ENCODE data around the gene DAPK2.
A peak's percentile ranks its signal among the peaks of the same experiment; 100 is the strongest.
"Not testable (repeated sequence)": the region's sequence is repeated elsewhere in the genome, so short reads cannot be mapped to it uniquely, and the experiment has no call there.

Gene DAPK2

GRCh38 chr15:63962947-63963721, 83.2 kb downstream of the DAPK2 start:
- H3K4me3 Mint-ChIP-seq, H3K9me3 Mint-ChIP-seq, H3K27ac Mint-ChIP-seq, DNase-seq, CTCF ChIA-PET, H3K4me1 Mint-ChIP-seq, H3K36me3 Mint-ChIP-seq: not testable (repeated sequence)
- peaks cover 40% of the 10 kb centered on the region for H3K27me3 Mint-ChIP-seq

GRCh38 chr15:63953524-63953923, 92.8 kb downstream of the DAPK2 start:
- H3K4me1 Mint-ChIP-seq, result peaks cover 5% of the 10 kb centered on the region
- no peaks in the 10 kb centered on the region for H3K36me3 Mint-ChIP-seq
- H3K27ac Mint-ChIP-seq, result no peak overlapping the region
- peaks cover 2% of the 10 kb centered on the region for H3K9me3 Mint-ChIP-seq
- CTCF ChIA-PET, result no interaction called here
- H3K27me3 Mint-ChIP-seq, result no peaks in the 10 kb centered on the region
- H3K4me3 Mint-ChIP-seq, result no peak overlapping the region
- no peak for DNase-seq

GRCh38 chr15:63950911-63951481, 95.3 kb downstream of the DAPK2 start:
- Mint-ChIP-seq H3K4me1 (peaks cover 5% of the 10 kb centered on the region), H3K36me3 (no peaks in the 10 kb centered on the region), H3K9me3 (no peaks in the 10 kb centered on the region), H3K27ac (no peak overlapping the region), H3K27me3 (no peaks in the 10 kb centered on the region), H3K4me3 (no peak overlapping the region)
- CTCF ChIA-PET, result no interaction called here
- DNase-seq, result no peak

GRCh38 chr15:63948971-63949370, 97.3 kb downstream of the DAPK2 start:
- peaks cover 10% of the 10 kb centered on the region for H3K4me1 Mint-ChIP-seq
- no peak overlapping the region for H3K27ac Mint-ChIP-seq
- no peaks in the 10 kb centered on the region for H3K27me3 Mint-ChIP-seq
- no peaks in the 10 kb centered on the region for H3K9me3 Mint-ChIP-seq
- CTCF ChIA-PET, result no interaction called here
- peak; percentile 7 for DNase-seq
- H3K36me3 Mint-ChIP-seq, result no peaks in the 10 kb centered on the region
- H3K4me3 Mint-ChIP-seq, result no peak overlapping the region

GRCh38 chr15:63948436-63948835, 97.8 kb downstream of the DAPK2 start:
- Mint-ChIP-seq H3K4me1 (peaks cover 10% of the 10 kb centered on the region), H3K27ac (no peak overlapping the region), H3K36me3 (no peaks in the 10 kb centered on the region), H3K4me3 (no peak overlapping the region), H3K27me3 (no peaks in the 10 kb centered on the region), H3K9me3 (no peaks in the 10 kb centered on the region)
- DNase-seq, result peak; percentile 14
- CTCF ChIA-PET, result interaction anchor here (5.2 kb wide), 1 partner anchor 97 kb away, joined by 56 read pairs; the partner anchor contains the start of gene DAPK2

- no peak overlapping the region for H3K4me3 Mint-ChIP-seq
- H3K9me3 Mint-ChIP-seq, result no peaks in the 10 kb centered on the region
- H3K4me1 Mint-ChIP-seq, result peaks cover 8% of the 10 kb centered on the region
- peak; percentile 12 for DNase-seq
- no peaks in the 10 kb centered on the region for H3K27me3 Mint-ChIP-seq
- H3K36me3 Mint-ChIP-seq, result no peaks in the 10 kb centered on the region
- CTCF ChIA-PET, result interaction anchor here (0.6 to 5.2 kb wide), 5 partner anchors 22 to 379 kb away, joined by 3 to 56 read pairs (median 4); partner anchors contain the start of gene DAPK2
- H3K27ac Mint-ChIP-seq, result no peak overlapping the region
These were observed 99.1 kb downstream of the DAPK2 start for GRCh38 chr15:63947228-63947627.

- Mint-ChIP-seq H3K4me1 (peaks cover 5% of the 10 kb centered on the region), H3K9me3 (no peaks in the 10 kb centered on the region), H3K36me3 (no peaks in the 10 kb centered on the region)
These were observed 99.7 kb downstream of the DAPK2 start for GRCh38 chr15:63946524-63947065.

GRCh38 chr15:63945838-63946298, 100.4 kb downstream of the DAPK2 start:
- no peak overlapping the region for H3K4me3 Mint-ChIP-seq

More at GRCh38 chr15:63946524-63947065, 99.7 kb downstream of the DAPK2 start:
- H3K27ac Mint-ChIP-seq, result no peak overlapping the region
- CTCF ChIA-PET, result interaction anchor here (0.6 to 5.2 kb wide), 15 partner anchors 13 to 378 kb away, joined by 3 to 56 read pairs (median 6); partner anchors contain the start of gene DAPK2
- DNase-seq, result peak; percentile 7
- no peaks in the 10 kb centered on the region for H3K27me3 Mint-ChIP-seq
- H3K4me3 Mint-ChIP-seq, result no peak overlapping the region

GRCh38 chr15:63945007-63945788, 101.1 kb downstream of the DAPK2 start:
- H3K36me3 Mint-ChIP-seq, result no peaks in the 10 kb centered on the region
- H3K4me3 Mint-ChIP-seq, result no peak overlapping the region
- peak; percentile 78 for DNase-seq
- H3K9me3 Mint-ChIP-seq, result no peaks in the 10 kb centered on the region
- CTCF ChIA-PET, result interaction anchor here (0.7 to 5.2 kb wide), 31 partner anchors 8 to 334 kb away, joined by 3 to 56 read pairs (median 4); partner anchors contain the start of gene DAPK2
- peaks cover 5% of the 10 kb centered on the region for H3K4me1 Mint-ChIP-seq
- no peak overlapping the region for H3K27ac Mint-ChIP-seq
- no peaks in the 10 kb centered on the region for H3K27me3 Mint-ChIP-seq

More at GRCh38 chr15:63945838-63946298, 100.4 kb downstream of the DAPK2 start:
- peak; percentile 8 for DNase-seq
- Mint-ChIP-seq H3K4me1 (peaks cover 5% of the 10 kb centered on the region), H3K9me3 (no peaks in the 10 kb centered on the region), H3K27ac (no peak overlapping the region), H3K36me3 (no peaks in the 10 kb centered on the region), H3K27me3 (no peaks in the 10 kb centered on the region)
- CTCF ChIA-PET, result interaction anchor here (0.7 to 5.2 kb wide), 33 partner anchors 9 to 335 kb away, joined by 3 to 56 read pairs (median 4); partner anchors contain the start of gene DAPK2

GRCh38 chr15:63944681-63944955, 101.7 kb downstream of the DAPK2 start:
- no peaks in the 10 kb centered on the region for H3K27me3 Mint-ChIP-seq
- H3K9me3 Mint-ChIP-seq, result no peaks in the 10 kb centered on the region
- H3K4me1 Mint-ChIP-seq, result peaks cover 11% of the 10 kb centered on the region
- CTCF ChIA-PET, result interaction anchor here (1.0 to 5.2 kb wide), 18 partner anchors 8 to 334 kb away, joined by 3 to 56 read pairs (median 6); partner anchors contain the start of gene DAPK2
- peak; percentile 17 for DNase-seq
- H3K27ac Mint-ChIP-seq, result no peak overlapping the region
- no peak overlapping the region for H3K4me3 Mint-ChIP-seq
- H3K36me3 Mint-ChIP-seq, result no peaks in the 10 kb centered on the region

GRCh38 chr15:63943829-63944680, 102.2 kb downstream of the DAPK2 start:
- Mint-ChIP-seq H3K36me3 (no peaks in the 10 kb centered on the region), H3K27me3 (no peaks in the 10 kb centered on the region), H3K4me3 (no peak overlapping the region), H3K4me1 (peaks cover 17% of the 10 kb centered on the region), H3K9me3 (no peaks in the 10 kb centered on the region), H3K27ac (no peak overlapping the region)
- DNase-seq, result peak; percentile 1
- CTCF ChIA-PET, result interaction anchor here (1.0 to 5.2 kb wide), 9 partner anchors 17 to 192 kb away, joined by 3 to 56 read pairs (median 11); partner anchors contain the start of gene DAPK2

- no peak overlapping the region for H3K4me3 Mint-ChIP-seq
- H3K36me3 Mint-ChIP-seq, result peaks cover 4% of the 10 kb centered on the region
- DNase-seq, result peak; percentile 14
- H3K9me3 Mint-ChIP-seq, result no peaks in the 10 kb centered on the region
- no peaks in the 10 kb centered on the region for H3K27me3 Mint-ChIP-seq
- CTCF ChIA-PET, result interaction anchor here (1.0 to 1.6 kb wide), 2 partner anchors 51 to 67 kb away, joined by 3 to 4 read pairs; no protein-coding TSS in a partner anchor
- no peak overlapping the region for H3K27ac Mint-ChIP-seq
- H3K4me1 Mint-ChIP-seq, result peaks cover 30% of the 10 kb centered on the region
These were observed 103.6 kb downstream of the DAPK2 start for GRCh38 chr15:63942486-63943365.
